HG03378 (cell line): ENCODE measurements around the gene SNX30.
A peak's percentile ranks its signal among the peaks of the same experiment; 100 is the strongest.

Experiments
- ATAC-seq: cut with Tn5 transposase; IDR thresholded peaks from one replicate; pipeline ENCODE4 v1.9.1; 2021; ENCODE audit warnings: mild to moderate bottlenecking, moderate library complexity; ENCODE audit not compliant: unreplicated experiment

The SNX30 gene

DNA sequence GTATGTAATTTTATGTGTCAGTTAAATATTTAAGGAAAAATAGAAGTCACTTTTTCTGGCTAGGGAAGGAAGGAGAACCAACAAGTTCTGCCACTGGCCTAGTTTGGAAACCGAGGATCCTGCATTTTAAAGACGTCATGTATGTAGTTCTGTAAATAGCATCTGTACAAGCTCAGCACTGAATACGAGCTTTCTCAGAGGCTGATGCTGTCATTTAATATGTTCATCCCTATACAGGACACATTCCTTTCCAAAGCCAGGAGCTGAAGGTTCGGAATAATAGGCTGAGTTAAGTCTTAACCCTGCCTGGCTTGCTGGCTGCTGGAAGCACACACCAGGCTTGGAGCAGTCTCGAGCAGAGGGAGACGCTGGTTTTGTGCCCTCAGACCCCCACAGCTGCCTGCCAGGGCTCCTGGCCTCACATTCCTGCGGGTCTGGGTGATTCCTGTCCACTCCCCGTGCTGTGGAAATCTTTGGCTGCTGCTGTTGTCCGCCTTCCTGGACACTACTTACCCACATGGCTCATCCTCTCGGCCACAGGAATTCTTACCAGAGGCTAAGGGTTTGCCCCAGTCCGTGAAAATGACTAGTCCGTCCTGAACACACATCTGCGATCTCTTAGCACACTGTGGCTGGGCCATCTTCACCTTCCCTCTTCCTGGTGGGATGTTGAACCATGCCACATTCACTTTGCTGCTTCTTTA, 103.5 kb downstream of the SNX30 start:
- no peak for ATAC-seq

DNA sequence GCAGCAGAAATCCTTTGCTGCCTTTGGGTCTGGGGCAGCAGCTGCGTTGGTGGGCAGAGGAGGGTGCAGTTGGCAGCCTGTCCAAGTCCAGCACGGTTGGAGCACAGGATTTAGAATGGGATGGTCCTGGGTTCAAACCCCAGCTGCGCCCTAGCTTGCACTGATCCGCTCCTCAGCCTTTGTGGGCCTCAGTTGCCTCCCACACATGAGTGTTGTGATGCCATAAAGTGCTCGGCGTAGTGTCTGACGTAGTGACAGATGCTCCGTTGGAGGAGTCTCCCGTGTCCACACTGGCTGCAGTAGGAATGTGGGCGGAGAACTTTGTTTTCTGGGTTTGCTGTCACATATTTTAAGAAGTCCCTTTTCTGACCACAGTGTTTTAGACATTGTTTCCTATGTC, 104.1 kb downstream of the SNX30 start:
- no peak for ATAC-seq

DNA sequence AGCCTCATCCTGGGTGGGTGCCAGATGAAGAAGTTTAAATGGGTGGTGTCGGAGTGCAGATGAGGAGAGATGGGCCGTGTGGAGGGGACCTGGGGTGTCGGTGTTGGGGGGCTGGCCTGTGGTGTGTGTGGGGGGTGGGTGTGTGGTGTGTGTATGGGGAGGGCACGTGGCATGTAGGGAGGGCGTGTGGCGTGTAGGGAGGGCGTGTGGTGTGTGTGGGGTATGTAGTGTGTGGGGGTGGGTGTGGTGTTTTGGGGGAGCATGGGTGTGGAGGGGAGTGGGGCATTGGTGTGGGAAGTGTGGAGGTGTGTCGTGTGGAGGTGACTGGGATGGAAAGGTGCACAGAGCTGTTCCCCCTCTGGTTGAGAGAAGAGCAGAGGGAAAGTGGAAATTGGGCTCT, 105.6 kb downstream of the SNX30 start:
- no peak for ATAC-seq

DNA sequence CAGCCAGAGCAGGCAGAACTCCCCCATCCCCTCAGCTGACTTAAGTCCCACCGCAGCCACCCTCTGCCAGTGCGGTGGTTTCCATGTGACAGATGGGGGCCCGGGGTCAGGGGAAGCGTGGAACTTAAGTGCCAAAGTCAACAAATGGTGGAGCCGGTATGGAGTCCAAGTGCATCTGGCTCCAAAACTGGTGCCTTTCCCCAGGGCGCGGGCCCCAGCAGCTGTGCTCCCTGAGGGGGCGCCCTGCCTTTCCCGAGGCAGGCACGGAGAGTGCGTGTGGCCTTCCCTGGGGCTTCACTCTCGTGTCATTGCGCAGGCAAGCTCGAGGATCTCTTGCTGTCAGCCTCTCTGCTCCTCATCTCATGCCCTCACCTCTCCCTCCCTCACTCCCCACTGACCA, 106.3 kb downstream of the SNX30 start:
- ATAC-seq = no peak

GRCh38 chr9:112858005-112858404, 107.4 kb downstream of the SNX30 start:
- ATAC-seq = no peak

- peak; percentile 64 for ATAC-seq
Measured at GRCh38 chr9:112858625-112859147, 108.1 kb downstream of the SNX30 start.

DNA sequence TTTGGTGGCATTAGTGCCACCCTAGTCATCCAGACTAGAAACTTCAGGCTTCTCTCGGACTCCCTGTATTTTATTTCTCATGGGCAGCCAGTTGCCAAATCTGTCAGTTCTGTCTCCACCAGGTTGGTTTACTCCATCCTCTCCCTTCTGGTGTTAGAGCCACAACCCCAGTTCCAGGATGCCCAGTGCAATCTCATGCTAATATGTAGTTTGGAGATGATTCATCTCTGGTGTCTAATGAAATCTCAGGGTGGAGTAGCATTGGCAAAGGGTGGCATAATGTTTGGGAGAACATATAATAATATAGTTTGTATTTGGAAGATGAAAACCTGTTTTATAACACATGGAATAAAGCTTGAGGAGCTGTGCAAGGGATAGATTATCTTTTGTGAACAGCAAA, 109.9 kb downstream of the SNX30 start:
- no peak for ATAC-seq

GRCh38 chr9:112861155-112861554, 110.6 kb downstream of the SNX30 start:
- ATAC-seq = no peak

DNA sequence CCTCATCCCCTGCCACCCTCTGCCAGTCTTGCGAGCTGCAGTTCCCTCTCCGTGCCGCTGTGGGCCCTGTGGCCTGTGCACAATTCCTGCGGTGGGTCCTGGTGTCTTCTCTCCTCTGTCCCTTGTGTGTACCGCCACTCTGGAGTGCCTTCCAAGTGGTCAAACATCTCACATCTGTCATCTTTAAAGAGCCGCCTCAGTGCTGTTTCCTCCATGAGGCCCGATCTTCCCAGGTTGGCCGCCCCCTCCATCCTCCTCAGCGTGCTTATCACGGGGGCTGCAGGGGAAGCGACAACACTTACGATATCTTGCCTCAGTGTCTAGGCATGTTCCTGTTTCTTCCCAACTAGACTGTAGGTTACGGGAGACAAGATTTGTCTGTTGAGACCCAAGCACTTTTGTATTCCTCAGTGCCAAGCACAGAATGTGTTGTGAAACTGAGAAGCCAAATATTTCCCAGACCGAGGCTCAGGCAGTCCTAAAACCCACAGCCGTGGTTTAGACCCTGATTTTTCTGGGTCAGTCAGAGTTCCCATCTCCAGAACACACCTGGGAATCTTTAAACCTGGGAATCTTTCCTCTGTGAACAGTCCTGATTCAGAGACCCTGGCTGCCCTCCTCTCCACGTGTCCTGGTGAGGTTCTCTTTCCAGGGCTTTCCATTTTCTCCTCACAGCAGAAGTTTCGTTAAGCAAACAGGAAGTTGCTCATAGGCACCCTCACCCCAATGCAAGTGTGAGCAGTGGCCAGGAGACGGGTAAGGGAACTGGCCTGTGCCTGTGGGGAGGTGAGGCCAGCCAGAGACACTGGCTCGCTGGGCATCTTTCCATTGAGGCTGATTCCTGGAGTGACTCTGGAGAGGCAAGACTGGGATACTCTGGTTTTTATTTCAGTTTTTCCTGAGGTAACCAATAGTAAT, 111.3 kb downstream of the SNX30 start:
- ATAC-seq = no peak

GRCh38 chr9:112863214-112863613, 112.7 kb downstream of the SNX30 start:
- ATAC-seq = no peak

DNA sequence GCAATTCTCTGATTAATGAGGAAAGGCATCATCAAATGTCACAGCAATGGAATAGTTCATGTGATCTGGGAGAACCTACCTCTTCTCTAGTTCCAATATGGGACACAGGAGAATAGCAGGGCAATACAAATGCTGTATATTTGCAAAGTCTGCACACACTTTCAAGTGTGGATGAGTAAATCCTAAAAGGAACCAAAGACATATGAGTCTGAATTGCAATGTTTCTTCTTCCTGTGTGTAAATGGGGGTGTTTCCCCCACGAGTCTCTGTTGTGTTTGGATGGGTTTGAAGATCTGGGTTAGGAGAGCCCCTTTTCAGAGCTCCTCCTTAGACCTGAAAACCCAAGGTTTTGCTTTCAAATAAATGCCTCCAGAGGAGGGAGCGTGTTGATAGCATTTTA, 113.2 kb downstream of the SNX30 start:
- no peak for ATAC-seq

DNA sequence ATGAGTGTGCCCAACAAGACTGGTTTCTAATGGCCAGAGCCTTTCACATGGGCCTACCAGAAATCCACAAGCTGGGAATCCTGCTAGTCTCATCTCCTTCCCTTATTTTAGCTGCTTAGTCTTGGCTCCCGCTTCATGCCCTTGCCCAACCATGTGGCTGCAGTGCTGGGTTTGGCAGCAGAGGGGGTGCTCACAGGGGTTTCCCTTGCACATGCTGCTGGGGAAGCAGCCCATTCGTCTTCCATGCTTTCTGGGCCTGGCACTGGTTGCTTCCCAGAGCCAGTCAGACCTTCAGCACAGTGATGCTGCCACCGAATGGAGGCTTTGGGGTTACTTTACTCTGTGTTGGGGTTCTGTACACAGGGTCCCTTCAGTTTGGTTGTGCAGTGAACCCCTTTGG, 113.8 kb downstream of the SNX30 start:
- no peak for ATAC-seq

DNA sequence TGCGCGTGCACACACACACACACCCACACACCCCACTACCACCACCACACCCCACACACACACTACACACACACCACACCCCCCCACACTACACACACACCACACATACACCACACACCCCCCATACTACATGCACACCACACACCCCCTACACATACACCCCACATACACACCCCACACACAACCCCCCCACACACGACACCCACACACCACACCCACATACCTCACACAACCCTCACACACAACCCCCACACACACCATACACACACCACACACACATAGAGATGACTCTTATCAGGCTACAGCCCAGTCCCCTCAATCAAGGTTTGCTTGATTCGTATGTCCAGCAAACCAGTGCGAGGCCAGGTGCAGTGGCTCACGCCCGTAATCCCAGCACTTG, 114.4 kb downstream of the SNX30 start:
- ATAC-seq = no peak

DNA sequence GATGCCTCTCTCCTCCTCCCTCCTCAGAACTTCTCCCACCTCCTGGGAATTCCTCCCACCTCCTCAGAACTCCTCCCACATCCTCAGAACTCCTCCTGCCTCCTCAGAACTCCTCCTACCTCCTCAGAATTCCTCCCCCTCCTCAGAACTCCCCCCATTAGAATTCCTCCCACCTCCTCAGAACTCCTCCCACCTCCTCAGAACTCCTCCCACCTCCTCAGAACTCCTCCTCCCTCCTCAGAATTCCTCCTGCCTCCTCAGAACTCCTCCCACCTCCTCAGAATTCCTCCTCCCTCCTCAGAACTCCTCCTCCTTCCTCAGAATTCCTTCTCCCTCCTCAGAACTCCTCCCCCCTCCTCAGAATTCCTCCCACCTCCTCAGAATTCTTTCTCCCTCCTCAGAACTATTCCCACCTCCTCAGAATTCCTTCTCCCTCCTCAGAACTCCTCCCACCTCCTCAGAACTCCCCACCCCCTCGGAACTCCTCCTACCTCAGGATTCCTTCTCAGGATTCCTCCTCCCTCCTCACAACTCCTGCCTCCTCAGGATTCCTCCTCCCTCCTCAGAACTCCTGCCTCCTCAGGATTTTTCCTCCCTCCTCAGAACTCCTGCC, 116.2 kb downstream of the SNX30 start:
- no peak for ATAC-seq

- ATAC-seq = no peak
Measured at GRCh38 chr9:112867275-112867991, 116.9 kb downstream of the SNX30 start.

GRCh38 chr9:112868461-112868860, 117.9 kb downstream of the SNX30 start:
- ATAC-seq = no peak

GRCh38 chr9:112869041-112869529, 118.5 kb downstream of the SNX30 start:
- ATAC-seq = no peak

- ATAC-seq = no peak
Measured at GRCh38 chr9:112869917-112870316, 119.4 kb downstream of the SNX30 start.

- ATAC-seq = no peak
Measured at GRCh38 chr9:112870556-112870955, 120.0 kb downstream of the SNX30 start.

DNA sequence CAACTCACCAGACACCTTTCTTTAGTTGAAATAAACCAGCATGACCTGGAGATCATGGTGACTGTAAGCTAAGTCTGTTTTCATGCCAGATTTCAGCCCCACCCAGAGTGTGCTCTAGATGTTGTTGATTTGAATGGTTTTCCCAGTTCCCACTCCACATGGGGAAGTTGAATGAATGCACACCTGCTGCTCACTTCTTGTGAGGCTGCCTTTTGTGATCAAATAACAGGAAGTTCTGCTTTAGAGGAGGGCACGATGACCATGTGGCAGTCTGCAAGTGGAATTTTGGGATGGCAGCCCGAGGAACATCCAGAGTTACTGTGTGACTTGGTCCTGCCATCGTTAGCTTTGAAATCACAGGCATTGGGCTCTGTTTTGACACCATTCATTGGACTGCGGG, 121.5 kb downstream of the SNX30 start:
- no peak for ATAC-seq
